HG03457 (cell line): Measurements from ENCODE around the gene GLRA2.

Source experiments
- ATAC-seq: cut with Tn5 transposase; IDR thresholded peaks from one replicate; pipeline ENCODE4 v1.9.1; 2021; ENCODE audit warnings: moderate number of reproducible peaks; ENCODE audit not compliant: unreplicated experiment

The GLRA2 gene

GRCh38 chrX:14694611-14695010, 165.3 kb downstream of the GLRA2 start:
- ATAC-seq: no peak

- ATAC-seq: no peak
Observed at GRCh38 chrX:14697451-14697850, 168.1 kb downstream of the GLRA2 start.

GRCh38 chrX:14698790-14699189, 169.5 kb downstream of the GLRA2 start:
- no peak for ATAC-seq

- no peak for ATAC-seq
Observed at GRCh38 chrX:14700982-14701381, 171.6 kb downstream of the GLRA2 start.

- no peak for ATAC-seq
Observed at GRCh38 chrX:14702145-14702544, 172.8 kb downstream of the GLRA2 start.

- no peak for ATAC-seq
Observed at GRCh38 chrX:14712096-14712495, 182.8 kb downstream of the GLRA2 start.

GRCh38 chrX:14717949-14718348, 188.6 kb downstream of the GLRA2 start:
- no peak for ATAC-seq

GRCh38 chrX:14718403-14718802, 189.1 kb downstream of the GLRA2 start:
- no peak for ATAC-seq

GRCh38 chrX:14729058-14729457, 199.7 kb downstream of the GLRA2 start:
- ATAC-seq: no peak

GRCh38 chrX:14738643-14739042, 209.3 kb downstream of the GLRA2 start:
- no peak for ATAC-seq

- no peak for ATAC-seq
Observed at GRCh38 chrX:14753441-14753840, 224.1 kb downstream of the GLRA2 start.

- ATAC-seq: no peak
Observed at GRCh38 chrX:14758029-14758491, 228.7 kb downstream of the GLRA2 start.

- ATAC-seq: no peak
Observed at GRCh38 chrX:14775416-14775815, 246.1 kb downstream of the GLRA2 start.

- ATAC-seq: no peak
Observed at GRCh38 chrX:14776901-14777300, 247.6 kb downstream of the GLRA2 start.

- no peak for ATAC-seq
Observed at GRCh38 chrX:14777525-14777924, 248.2 kb downstream of the GLRA2 start.

- no peak for ATAC-seq
Observed at GRCh38 chrX:14779580-14779979, 250.2 kb downstream of the GLRA2 start.
